Fibroblast of skin of abdomen (primary cell): Measurements from ENCODE around the gene BCKDHA. TPM values are rescaled to one million over a fixed set of nuclear protein-coding genes. Genes with fewer than 3 reads are reported as not detected.

Experiments
- DNase-seq: peaks from one replicate; pipeline ENCODE4 v3.0.0-alpha.2; 2013
- polyA plus RNA-seq, 2 experiments: library from polyadenylated mRNA; unstranded; fragments of 120-200 nt; gene quantifications; one replicate each; pipeline ENCODE4 v1.2.1, GENCODE V29; 2013; ENCODE audit not compliant: insufficient read length in 2 of 2

Gene BCKDHA
- polyA plus RNA-seq (2013, experiment 1 of 2; ENCODE audit: insufficient read length) = 29.4 TPM
- 33.1 TPM for polyA plus RNA-seq (2013, experiment 2 of 2; ENCODE audit: insufficient read length)

DNA sequence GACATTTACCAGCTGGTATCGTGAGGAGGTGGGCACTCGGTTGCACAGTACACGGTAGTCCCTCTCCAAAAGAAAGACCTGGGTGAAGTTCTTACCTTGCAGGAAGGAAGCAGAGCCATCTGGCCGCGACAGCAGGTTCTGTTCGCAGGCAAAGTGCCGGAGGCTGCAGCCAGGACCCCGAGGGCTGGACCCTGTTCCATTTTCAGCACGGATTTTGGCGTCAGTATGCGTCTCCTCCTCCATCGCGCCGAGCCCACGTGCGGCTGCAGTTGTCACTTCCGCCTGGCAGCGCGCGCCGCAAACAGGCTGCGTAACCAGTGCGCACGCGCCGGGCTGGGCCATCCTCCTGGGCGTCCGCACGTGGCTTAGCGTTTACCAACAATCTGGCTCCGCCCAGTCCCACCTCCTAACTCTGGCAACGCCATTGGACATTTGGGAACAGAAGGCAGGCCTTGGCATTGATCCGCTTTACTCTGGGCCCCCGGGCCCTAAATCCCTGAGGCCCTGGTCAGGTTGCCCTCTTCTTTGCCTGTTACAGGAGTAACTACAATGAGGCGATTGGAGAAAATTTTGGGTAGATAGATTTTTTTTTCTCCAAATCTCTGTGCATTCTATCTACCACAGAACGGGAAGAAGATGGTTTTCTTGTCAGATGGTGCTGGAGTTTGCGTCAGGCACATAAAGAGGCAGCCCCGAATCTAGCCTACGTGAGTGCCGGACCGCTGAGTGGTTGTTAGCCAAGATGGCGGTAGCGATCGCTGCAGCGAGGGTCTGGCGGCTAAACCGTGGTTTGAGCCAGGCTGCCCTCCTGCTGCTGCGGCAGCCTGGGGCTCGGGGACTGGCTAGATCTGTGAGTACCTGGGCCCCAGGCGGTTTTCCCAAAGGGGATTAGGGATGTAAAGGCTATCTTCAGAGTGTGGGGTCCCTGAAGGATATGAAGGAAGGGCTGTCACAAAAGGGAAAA is at the start of gene BCKDHA, which contains the start of gene EXOSC5:
Gene BCKDHA (plus strand): TSS at position 733 of the 964 bp plus-strand sequence. CDS start 10 bp downstream, at position 743.
Gene EXOSC5 (minus strand): TSS at position 274 of the 964 bp plus-strand sequence. CDS start 31 bp downstream, at position 243.
- peak; percentile 100 for DNase-seq

DNA sequence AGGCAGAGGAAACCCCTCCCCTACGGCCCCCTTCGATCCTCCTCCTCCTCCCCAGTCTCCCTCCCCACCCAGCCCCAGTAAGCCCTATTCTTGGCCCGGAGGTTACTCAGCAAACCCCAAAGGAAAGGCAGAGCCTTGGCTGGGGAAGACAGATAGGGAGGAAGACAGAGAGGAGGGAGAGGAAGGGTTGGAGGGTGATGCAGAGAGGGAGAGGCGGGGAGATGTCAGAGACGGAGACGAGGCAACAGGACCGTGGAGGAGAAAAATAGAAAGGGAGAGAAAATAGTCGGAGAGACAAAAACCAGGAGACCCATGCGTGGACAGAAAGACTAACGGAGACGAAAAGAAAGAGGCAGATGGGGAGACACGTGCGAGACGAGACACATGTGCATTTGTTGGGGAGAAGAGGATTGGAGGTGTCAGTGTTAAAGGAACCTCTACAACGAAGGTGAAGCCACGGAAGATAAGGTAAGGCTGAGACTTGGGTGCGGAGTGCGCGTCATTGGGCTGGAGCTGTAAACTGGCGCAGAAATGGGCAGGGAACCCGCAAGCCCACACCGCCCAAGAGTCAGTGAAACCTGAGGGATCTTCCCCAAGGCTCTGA is 46.8 kb upstream of the BCKDHA start:
- peak; percentile 17 for DNase-seq

DNA sequence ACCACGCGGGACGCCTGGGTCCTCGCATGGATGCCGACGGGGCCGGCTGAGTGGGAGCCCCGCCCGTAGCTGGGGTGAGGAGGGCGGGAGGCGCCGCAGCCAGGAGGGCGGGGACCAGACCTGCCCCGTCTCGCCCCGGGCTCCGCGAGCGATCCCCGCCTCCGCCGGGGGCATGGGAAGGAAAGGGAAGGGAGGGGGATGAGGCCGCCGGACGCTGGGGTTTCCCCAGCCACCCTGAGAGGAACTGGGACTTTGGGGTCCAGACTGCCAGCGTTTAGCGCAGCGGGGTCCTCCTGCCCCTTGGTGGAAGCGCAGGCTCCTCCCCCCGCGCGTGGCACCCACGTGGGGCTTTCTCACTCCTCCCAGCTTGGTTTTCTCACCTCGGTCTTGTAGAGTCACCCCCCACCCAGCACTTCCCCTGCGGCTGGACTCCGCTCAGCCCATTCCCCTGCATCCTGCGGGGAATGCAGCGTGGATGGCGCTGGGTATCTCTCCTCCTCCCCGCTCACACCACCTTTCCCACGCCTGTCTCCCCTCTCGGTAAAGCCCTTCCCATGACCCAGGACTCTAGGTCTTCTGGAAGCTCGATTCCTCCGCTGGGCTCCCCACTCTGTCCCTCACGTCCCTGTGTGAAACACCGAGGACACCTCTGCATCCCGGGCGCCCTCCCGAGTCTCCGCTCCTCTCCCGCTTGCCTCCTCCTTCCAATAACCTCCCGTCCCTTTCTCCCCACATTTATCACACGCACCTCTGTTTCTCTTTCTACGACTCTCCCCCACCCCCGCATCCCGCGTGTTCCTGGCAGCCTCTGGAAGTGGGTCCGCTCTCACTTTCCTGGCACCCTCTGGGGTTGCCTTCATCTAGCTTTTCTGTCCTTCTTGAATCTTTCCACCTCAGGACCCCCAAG is 46.0 kb upstream of the BCKDHA start:
- DNase-seq = peak; percentile 44

DNA sequence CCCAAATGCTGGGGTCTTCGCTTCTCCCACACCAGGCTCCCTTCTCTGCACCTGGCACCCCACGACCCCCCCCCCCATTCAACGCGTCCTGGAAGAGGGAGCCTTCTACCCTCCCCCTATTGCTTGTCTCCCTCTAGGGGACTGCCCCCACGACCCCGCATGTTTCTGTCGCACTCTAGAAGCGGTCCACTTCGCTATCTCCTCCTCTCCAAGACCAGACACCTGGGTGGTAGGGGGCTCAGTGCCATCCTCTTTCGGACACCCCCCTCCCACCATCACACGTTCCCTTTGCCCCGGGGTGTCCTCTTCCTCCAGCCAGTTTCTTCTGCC is 45.4 kb upstream of the BCKDHA start:
- DNase-seq = no peak

DNA sequence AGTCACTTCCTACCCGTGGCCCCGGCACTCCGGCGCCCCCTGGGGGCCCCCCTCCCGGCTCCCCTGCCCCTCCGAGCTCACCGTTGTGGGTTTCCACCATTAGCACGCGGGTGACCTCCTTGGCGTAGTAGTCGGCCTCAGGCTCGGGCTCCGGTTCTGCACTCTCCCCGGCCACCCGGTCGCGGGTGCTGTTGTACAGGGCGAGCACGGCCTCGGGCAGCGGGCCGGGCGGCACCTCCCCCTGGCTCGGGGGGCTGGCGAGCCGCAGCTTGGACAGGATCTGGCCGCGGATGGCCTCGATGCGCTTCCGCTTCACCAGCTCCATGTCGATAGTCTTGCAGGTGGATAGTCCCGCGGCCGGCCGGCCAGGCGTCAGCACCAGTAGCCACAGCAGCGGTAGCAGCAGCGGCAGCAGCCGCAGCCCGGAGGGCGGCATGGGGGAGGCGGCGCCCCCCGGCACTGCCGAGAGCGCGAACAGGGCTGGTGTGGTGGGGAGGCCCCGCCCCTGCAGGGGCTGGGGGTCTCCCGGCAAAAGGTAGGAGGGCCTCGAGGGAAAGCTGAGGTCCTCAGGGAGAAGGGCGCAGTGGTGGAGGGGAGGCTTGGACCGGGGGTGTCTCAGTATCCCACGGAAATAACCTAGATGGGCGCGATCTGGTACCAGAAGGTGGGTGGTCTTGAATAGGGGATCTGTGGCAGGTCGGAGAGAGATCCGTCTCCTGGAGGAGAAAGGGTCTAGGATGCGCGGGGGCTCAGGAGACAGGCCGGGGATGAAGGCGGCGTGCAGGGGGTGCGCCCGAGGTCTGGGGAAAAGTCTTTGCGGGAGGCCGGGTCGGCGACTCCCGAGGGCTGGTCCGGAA is 44.8 kb upstream of the BCKDHA start:
- DNase-seq = peak; percentile 50

DNA sequence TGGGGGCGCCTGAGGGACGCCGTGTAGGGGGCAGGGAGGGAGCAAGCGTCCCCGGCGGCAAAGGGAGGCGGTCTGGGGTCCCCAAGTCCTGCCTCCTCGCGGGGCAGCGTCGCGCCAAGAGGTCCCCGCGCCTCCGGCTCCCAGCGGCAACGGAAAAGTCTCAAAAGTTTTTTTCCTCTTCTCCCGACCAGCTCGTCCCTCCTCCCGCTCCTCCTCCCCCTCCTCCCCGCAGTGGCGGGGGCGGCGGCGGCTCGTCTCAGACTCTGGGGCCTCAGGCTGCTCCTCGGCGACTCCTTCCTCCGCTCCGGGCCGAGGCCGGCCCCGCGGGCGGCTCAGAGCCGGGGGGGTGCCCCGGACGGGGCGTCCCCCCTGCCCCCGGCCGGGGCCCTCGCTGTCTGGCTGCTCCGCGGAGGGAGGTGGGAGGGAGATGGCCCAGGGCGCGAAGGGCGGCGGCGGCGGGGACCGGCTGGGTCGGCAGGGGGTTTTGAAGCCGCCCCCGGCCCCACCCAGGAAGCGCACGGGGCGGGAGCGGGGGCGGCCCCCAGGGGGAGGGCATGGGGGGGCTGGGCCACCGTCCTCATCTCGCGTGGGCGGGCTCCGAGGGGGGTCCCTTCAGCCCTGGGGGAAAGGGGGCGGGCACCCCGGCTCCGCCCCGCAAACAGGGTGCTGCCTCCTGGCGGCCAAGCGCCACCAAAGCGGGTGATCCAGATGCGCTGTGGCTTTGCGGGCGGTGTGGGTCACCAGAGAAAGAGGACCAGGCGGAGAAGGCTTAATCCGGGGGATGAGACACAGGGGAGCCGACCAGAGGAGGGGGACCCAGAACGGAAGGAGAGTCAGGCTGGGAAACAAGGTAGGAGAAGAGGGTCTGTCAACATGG is 43.9 kb upstream of the BCKDHA start, which contains the start of gene TGFB1:
Gene TGFB1 (minus strand): TSS at position 457 of the 877 bp plus-strand sequence. CDS start 878 bp downstream, outside the sequence.
- DNase-seq = peak; percentile 93

DNA sequence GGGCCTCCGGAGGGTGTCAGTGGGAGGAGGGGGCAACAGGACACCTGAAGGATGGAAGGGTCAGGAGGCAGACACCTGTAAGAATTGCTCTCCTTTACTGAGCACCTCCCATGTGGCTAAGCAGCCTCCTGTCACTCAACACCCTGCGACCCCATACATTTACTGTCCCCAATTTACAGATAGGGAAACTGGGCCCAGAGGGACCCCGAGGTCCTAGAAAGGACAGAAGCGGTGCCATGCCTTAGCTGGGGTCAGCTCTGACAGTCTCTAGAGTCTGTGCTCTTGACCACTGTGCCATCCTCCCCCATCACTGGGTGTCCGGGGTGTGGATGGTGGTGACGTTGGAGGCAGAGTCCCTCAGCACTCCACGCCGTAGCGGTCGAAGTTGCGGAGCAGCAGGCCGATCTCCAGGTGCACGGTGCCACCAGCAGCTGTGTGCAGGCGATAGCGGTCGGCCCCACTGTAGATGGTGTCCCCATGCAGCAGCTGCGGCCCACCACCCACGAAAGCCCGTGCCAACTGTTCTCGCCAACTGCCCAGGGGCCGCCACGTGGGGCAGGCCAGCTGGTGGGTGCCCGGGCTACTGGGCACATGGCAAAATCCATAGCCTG is 43.2 kb upstream of the BCKDHA start:
- DNase-seq = no peak

DNA sequence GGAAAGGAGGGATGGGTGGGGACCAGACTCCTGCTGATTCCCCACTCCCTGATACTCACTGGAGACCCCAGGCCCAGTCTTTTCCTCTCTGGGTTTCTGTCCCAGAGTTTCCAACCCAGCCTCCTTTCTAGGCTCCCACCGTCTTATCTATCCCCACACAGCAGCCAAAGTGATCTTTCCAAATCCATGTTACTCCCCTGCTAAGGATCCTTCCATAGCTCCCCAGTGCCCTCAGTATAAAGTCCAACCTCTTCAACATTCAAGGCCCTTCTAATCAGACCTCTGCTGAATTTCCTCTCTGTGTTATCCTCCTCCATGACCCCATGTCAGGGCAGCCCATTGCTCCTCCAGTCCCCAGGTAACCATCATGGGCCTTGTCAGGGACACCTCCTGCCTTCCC is 42.6 kb upstream of the BCKDHA start:
- no peak for DNase-seq

DNA sequence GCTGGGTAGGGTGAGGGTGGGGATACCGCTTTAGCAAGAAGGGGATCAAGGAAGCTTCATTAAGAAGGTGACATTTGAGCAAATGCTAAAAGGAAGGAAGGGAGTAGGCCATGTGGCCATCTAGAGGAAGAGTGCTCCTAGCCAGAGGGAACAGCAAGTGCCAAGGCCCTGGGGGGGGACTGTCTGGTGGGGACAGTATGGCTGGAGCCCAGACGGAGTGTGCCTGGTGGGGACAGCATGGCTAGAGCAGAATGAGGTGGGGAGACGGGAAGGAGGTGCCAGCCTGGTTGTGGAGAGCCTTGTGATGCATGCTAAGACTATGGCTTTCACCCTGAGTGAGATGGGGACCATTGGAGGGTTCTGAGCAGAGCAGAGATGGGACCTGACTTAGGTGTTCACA is 41.8 kb upstream of the BCKDHA start:
- no peak for DNase-seq

DNA sequence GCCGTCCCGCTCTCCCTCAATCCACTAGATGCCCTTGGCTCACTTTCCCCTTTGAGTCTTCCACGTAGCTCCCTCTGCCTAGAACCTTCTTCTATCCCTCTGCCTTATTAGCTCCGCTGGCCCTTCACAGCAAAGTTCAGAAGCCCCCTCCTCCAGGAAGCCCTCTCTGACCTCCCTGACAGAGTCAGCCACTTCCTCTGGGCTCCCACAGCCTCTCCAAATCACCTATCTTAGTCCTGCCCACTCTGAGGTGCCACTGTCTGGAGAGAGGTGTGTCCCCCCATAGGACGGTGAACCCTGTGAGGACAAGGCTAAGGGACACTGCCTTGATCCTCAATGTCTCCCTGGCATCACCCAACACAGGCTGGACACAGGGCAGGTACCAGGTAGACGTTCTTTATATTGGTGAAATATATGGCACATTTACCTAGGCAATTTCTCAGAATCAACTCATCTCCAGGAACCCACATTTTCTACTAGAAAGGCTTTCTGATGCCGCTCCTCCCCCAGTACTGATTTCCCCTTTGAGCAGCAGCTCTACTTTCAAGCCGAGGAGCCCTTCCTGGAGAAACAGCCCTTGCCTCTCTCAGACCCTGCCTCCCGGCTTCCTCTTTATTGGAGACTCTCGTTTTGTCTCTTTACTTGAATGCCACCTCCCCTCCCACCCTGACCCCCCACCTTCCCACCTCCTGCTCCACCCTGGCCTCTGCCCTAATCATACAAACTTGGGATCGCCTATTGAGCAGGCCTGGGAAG is 40.5 kb upstream of the BCKDHA start:
- DNase-seq = no peak

DNA sequence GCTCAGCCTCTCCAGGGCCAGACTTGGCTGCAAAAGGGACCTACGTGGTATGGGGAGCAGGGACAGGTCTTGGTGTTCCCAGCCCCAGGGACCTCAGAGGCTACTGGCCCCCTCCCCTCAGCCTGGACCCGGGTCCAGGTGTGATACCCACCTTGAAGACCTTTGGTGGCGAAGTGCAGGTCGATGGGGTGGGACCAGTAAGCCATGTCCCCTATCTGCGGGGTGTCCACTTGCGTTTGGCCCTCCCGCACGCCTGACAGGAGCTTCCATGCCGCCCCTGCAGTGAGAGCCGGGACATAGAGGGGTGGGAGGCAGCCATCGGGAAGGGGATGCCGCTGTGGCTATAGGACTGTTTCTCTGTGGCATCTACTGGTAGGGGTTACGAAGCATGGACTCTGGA is 39.9 kb upstream of the BCKDHA start:
- DNase-seq = no peak

DNA sequence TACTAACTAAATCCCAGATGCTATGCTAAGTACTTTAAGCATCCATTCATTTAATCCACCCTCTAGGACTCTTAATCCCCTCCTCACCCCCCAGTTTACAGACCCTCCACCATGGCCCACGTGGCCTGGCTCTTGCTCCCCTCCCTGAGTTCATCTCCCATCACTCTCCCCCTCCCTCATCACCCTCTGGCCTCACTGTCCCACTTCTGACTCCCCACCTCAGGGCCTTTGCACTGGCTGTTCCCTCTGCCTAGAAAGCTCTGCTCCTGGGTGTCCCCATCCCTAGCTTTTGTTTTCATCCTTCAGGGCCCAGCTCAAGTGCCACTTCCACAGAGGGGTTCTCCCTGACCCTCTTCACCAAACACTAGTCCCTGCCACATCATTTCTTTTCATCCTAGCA is 37.9 kb upstream of the BCKDHA start:
- DNase-seq = no peak

DNA sequence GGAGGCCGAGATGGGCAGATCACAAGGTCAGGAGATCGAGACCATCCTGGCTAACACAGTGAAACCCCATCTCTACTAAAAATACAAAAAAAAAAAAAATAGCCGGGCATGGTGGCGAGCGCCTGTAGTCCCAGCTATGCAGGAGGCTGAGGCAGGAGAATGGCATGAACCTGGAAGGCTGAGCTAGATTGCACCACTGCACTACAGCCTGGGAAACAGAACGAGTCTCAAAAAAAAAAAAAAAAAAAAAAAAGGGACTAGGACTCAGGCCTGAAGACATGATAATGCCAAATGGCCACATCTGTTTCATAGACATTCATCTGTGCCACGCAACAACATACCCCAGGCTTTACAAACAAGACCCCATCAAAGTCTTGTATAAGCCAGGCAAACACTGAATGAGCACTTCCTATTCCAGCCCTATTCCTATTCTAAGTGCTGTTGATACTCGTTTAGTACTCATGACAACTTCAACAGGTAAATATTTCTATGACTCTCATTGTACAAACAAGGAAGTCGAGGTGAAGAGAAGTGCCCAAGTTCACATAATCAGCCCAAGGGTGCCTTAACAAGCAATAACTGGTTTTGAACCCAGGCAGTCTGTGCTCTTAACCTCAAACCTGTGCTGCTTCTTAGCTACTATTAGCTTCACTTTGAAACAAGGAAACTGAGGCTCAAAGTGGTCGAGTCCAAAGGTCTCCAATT is 35.3 kb upstream of the BCKDHA start:
- DNase-seq = no peak

DNA sequence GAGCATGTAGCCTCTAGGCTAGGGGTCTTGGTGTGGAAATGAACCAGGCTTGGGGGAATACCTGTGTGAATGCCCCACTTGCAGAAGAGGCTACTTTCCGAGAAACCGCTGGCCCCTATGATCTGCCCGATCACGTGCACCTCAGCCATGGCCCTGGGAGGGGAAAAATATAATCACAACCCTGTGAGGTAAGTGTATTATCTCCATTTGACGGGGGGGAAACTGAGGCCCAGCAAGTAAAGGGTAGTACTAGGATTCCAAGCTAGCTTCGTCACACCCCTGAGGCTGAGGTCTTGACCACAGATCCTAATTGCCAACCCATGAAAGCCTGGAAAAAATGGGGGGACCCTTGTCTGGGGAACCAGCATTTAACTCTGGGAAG is 34.3 kb upstream of the BCKDHA start:
- DNase-seq = no peak

DNA sequence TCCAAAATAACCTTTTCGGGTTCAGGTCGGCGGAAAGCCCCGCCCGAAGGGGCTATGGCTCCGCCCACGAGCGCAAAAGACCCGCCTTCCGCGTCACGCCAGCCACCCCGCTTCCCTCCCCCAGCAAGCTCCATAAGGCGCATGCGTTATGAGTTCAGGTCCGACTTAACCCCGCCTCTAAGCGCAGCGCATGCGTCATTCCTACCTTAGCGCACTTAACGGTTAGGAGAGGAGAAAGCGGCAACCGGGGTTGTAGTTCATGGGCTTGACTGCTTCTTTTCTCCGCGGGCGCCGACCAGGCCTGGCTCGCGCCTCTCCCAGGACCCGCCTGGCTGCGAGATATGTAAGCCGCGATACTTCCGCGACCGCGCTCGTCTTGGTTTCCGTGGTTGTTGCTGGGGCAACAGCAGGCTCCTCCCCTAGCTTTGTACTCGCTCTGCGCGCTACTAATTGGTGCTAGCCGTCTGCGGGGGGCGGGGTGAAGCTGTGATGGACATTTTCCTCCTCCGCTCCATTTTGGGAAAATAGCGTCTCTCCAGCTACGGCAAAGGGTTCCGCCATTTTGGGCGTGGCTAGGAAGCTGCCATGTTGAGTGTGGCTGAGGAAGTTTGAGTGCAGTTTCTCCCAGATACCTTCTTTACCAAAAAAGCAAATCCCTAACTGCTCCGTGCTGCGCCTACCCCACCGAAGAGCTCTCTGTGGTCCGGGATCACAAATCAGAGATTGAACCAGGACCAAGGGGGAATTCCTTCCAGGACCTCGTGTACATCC is 33.7 kb upstream of the BCKDHA start, which contains the start of gene B9D2:
Gene B9D2 (minus strand): TSS at position 397 of the 771 bp plus-strand sequence. CDS start 630 bp downstream, outside the sequence.
- DNase-seq = peak; percentile 99

DNA sequence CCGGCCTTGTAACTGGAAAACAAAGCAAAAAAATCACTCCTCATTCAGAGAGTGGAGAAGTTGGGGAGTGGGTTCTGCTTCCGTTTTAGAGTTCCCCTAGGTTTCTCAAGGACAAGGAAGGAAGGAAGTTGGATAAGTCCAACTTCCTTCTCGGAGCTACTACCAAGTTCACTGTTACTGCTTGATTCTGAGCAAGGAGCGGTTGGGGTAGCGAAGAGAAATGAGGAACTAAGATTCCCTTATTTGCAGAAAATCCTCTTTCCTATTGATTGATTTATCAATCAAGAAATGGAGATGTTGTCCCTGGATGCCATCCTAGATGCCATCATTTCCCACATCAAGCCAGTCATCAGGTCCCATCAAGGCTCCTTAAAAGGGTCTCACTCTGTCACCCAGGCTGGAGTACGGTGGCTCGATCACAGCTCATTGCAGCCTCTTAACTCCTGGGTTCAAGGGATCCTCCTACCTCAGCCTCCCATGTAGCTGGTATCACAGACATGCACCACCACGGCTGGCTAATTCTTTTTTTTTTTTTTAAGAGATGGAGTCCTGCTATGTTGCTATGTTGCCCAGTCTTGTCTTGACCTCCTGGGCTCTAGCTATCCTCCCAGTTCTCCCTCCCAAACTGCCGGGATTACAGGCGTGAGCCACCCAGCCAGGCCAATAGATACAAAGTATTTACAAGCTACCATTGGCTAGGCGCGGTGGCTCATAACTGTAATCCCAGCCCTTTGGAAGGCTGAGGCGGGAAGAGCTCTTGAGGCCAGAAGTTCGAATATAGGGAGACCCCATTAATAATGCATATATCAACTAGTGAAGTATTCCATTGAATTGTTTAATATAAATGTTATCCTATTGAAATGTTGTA is 32.9 kb upstream of the BCKDHA start:
- no peak for DNase-seq

DNA sequence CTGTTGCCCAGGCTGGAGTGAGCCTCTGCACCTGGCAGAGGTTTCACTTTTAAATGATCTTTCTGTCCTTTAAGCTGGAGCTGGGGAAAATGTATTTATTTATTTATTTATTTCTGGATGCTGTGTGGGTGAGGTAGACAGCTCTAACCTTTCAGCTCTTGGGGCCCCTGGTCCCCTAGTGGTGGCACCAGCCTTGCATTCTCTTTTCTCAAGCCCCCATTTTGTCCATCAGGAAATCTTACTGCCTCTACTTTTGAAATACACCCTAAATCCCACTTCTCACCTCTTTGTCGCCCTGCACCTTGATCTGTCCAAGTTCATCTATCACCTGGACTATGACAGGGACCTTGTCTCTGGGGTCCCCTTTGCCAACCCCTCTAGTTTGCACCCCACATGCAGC is 31.5 kb upstream of the BCKDHA start:
- no peak for DNase-seq
